Cardiac fibroblast (primary cell): ENCODE data around the gene MYL7.
A peak's percentile ranks its signal among the peaks of the same experiment; 100 is the strongest.

ENCODE experiments used
- DNase-seq, 2 donors: peaks; one replicate each; pipeline versions ENCODE4 v3.0.0 to v3.0.0-alpha.2; 2010; ENCODE audit warnings: low read depth in 2 of 2
- H3K4me3 ChIP-seq, 2 donors: replicated peaks in 1 of 2; 1 replicate in 1 of 2; 2 replicates in 1 of 2; pipeline ENCODE4 v1.5.1; 2011; ENCODE audit warnings: low read depth in 2 of 2, low read length in 2 of 2, mild to moderate bottlenecking in 2 of 2, moderate library complexity in 1 of 2
- CTCF ChIP-seq: IDR thresholded peaks from one replicate; pipeline ENCODE4 v1.5.1; 2011; ENCODE audit warnings: low read depth, mild to moderate bottlenecking, low read length, inconsistent platforms

Gene MYL7

GRCh38 chr7:44139311-44140010 lies 1.7 kb downstream of the MYL7 start:
- DNase-seq: no peak
- no peak overlapping the region for H3K4me3 ChIP-seq
- TF ChIP-seq CTCF: no peak

DNA sequence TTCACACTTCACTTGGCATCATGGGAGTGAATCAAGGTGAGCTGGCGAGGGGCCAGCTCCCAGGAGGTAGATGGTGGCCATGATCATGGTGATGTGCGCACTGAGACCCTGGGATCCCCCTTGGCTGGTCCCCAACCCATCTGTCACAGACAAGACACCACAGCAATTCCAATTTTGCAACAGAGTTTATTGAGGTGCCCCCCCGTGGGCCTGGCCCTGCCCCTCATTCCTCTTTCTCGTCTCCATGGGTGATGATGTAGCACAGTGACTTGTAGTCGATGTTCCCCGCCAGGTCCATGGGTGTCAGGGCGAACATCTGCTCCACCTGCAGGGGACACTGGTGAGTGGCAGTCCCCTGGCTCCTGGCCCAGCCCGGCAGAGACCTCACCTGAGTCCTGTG lies 2.4 kb downstream of the MYL7 start:
- TF ChIP-seq CTCF: no peak
- no peak for DNase-seq
- H3K4me3 ChIP-seq: no peak overlapping the region

DNA sequence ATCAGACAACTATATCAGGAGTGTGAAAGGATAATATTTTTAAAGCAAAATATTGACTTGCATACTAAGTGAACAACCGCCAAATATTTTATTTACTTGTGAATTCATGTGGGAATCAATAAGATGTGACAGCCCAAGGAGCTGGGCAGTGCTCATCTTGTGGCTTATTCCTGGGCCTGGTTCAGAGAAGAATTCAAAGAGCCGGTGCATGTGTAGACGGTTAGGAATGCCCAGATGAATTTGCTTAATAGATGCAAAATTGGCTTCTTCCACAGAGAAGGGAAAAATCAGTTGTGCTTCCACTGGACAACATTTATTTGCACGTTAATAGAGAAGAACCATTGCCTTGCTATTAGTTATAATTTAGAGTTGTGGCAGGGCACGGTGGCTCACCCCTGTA lies 4.4 kb downstream of the MYL7 start:
- no peak for DNase-seq
- H3K4me3 ChIP-seq: no peak overlapping the region
- TF ChIP-seq CTCF: no peak

DNA sequence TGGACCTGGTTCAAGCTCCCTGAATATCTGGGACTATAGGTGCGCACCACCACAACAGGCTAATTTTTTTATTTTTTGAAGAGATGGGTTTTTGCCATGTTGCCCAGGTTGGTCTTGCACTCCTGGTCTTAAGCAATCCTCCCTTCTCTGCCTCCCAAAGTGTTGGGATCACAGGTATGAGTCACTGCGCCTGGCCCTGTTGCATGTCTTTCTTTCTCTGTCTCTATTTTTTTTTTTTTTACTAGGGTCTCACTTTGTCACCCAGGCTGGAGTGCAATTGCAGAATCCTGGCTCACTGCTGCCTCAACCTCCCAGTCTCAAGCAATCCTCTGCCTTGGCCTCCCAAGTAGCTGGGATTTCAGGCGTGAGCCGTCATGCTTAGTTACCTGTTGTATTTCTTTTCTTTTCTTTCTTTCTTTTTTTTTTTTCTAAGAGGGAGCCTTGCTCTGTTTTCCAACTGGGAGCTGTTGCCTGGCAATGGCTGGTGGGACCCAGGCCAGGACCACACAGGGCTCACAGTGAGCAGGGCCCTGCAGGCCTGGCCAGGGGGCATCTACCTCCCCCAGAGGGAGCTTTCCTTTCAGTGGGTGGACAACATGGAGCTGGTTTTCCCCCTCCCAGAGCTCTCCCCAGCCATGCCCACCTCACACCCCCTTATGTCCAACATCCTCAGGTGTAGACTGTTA lies 6.0 kb downstream of the MYL7 start:
- DNase-seq: no peak
- no peak for TF ChIP-seq CTCF
- H3K4me3 ChIP-seq: no peak overlapping the region

- no peak for TF ChIP-seq CTCF
- H3K4me3 ChIP-seq: no peak overlapping the region
- DNase-seq: no peak
Observed at GRCh38 chr7:44133295-44133694, 7.8 kb downstream of the MYL7 start.

DNA sequence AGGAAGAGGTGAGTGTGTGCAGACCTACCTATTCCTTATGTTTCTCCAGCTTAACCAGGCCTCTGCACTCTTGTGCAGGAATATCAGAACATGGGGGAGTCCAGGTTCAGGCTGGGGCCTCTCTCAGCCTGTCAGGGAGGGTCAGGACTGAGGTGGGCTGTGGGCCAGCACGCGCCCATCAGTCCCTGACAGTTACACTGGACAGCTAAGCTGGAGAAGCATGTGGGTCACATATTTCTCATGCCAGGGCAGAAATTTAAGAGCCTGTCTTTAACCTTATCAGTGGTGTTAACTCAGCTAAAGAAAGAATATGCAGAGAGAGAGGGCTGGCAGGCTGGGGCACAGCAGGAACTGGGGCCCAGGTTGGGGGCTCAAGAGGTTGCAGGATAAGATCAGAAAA lies 9.1 kb downstream of the MYL7 start:
- H3K4me3 ChIP-seq: no peak overlapping the region
- no peak for TF ChIP-seq CTCF
- DNase-seq: peak in 1 of 2 donors; percentile 75
